ENCODE measurements around the gene KRTAP10-9.
A peak's percentile ranks its signal among the peaks of the same experiment; 100 is the strongest.
"Not testable (repeated sequence)": the region's sequence is repeated elsewhere in the genome, so short reads cannot be mapped to it uniquely, and the experiment has no call there.

KRTAP10-9 gene

DNA sequence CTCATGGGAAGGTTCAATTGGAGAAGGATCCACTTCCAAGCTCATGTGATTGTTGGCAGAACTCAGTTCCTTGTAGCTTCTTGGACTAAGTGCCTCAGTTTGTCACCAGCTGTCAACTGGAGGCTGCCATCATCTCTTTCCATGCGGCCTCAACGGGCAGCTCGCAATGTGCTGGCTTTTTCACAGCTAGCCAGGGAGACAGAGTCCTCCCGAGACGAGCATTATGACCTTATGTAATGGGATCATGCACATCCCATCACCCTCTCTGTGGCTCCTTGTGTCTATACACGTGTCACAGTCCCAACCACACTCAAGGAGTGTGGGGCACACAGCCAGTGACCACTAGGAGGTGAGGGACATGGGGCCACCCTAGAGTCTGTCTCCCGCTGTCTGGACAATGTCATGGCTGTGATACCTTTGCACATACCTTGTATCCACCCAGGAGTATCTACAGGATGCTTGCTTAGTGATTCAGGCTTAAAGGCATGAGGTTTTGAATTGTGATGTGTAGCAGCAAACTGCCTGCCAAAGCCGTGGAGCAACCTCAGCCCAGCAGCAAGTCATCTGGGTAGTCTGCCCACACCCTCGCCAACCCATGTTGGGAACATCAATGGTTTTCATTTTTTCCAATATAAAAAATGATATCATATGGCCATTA lies 30.7 kb upstream of the KRTAP10-9 start:
- DNase-seq: no peak

GRCh38 chr21:44598061-44598460 lies 28.8 kb upstream of the KRTAP10-9 start:
- DNase-seq: no peak

DNA sequence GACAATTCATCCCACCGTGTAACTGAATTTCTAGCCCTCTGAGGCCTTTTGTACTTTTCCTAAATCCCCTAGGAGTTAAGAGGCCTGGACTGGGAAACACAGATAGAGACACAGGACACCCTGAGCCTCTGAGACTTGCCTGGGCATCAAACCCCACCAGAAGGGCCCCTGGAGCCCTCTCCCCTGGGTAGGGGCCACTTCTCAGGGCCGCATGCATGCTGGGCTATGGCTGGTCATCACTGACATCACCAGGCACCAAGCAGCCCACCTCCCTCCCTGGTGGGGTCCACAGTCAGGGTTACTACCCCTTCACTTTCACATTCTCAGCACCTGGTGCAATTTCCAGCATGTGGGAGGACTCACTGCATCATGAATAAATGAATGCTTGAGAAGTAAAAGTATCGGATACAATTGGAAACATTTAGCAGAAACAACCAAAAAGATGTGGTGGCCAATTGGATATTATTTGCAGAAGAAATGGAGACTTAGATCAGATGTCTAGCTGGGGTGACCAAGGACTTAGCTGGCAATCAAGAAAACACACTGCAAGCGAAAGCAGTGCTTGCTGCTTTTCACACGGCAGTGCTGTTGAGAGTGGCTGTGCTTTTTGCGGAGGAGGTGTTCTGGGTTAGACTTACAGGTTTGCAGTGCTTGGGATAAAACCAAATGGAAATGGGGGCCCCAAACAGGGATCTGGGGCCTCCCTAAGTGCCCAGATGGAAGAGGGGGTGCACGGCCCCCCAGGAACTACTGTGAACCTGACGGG lies 27.4 kb upstream of the KRTAP10-9 start:
- no peak for DNase-seq

- DNase-seq: not testable (repeated sequence)
Observed at GRCh38 chr21:44600118-44600978, 26.5 kb upstream of the KRTAP10-9 start, which contains the start of gene KRTAP10-7. Gene KRTAP10-7, plus strand, starts transcription at chr21:44600597. Its CDS starts 25 bp downstream, at chr21:44600622.

DNA sequence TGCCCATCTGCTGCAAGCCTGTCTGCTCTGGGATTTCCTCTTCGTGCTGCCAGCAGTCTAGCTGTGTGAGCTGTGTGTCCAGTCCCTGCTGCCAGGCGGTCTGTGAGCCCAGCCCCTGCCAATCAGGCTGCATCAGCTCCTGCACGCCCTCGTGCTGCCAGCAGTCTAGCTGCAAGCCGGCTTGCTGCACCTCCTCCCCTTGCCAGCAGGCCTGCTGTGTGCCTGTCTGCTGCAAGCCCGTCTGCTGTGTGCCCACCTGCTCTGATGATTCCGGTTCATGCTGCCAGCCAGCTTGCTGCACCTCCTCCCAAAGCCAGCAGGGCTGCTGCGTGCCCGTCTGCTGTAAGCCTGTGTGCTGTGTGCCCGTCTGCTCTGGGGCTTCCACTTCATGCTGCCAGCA lies 25.8 kb upstream of the KRTAP10-9 start:
- not testable (repeated sequence) for DNase-seq

- DNase-seq: no peak
Observed at GRCh38 chr21:44601596-44602462, 25.1 kb upstream of the KRTAP10-9 start.

DNA sequence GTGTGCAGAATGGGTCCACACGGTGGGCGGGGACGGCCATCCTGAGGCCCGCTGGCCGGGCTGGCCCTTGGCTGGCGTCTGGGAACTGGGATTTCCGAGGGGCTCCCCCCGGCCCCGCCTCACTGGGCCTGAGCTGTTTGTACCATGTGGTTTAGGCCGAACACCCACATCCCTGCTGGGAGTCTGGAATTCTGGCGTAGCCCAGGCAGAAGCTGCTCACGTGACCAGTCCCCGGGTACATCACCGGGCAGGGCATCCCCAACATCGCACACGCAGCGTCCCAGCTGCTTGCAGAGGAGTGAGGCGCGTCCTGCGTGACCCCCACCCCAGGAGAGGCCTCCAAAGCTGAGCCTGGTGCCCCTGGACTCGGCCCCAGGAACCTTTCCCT lies 24.4 kb upstream of the KRTAP10-9 start:
- DNase-seq: no peak

GRCh38 chr21:44603109-44603875 lies 23.6 kb upstream of the KRTAP10-9 start:
- DNase-seq: no peak

- no peak for DNase-seq
Observed at GRCh38 chr21:44603911-44604310, 23.0 kb upstream of the KRTAP10-9 start.

- no peak for DNase-seq
Observed at GRCh38 chr21:44606495-44606894, 20.4 kb upstream of the KRTAP10-9 start.

DNA sequence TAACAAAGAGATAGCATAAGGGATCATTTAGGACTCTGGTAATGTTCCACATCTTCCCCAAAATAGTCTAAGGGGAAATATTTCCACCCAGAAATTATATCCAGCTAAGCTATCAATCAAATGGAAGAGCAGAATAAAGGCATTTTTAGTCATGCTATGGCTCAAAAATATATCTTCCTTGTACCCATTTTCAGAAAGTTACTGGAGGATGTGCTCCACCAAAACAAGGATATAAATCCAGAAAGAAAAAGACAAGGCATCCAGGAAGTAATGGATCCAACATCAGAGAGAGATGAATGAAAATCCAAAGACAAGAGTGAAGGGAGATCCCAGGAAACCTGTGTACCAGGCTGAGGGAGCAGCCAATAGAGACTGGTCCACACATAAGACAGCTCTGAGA lies 17.7 kb upstream of the KRTAP10-9 start:
- DNase-seq: no peak

GRCh38 chr21:44610157-44610843 lies 16.6 kb upstream of the KRTAP10-9 start:
- not testable (repeated sequence) for DNase-seq

DNA sequence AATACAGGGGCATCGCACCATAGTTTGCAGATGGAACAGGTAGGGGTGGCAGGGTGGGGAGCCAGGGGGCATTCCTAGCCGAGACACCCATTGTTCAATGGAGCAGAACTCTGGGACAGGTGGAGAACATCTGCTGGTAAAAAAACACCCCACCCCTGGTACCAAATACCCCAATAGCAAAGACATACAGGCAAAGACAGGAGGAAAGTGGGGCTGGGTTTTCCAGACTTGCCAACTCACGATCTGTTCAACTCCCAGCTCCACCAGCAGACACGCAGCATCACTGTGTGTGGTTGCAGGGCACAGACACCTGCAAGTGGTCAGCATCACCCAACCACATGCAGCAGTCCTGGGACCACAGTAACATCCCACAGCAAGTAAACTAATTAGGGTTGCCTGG lies 15.3 kb upstream of the KRTAP10-9 start:
- no peak for DNase-seq

DNA sequence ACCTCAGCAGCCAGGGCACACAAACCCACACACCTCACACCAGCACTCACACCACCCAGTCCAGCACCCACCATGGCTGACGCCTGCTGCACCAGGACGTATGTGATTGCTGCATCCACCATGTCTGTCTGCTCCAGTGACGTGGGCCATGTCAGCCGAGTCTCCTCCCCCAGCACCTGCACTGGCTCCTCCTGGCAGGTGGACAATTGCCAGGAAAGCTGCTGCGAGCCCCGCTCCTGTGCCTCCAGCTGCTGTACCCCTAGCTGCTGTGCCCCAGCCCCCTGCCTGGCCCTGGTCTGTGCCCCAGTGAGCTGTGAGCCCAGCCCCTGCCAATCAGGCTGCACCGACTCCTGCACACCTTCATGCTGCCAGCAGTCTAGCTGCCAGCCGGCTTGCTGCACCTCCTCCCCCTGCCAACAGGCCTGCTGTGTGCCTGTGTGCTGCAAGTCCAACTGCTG lies 14.8 kb upstream of the KRTAP10-9 start, which contains the start of gene KRTAP10-8:
TSS of gene KRTAP10-8 (plus strand) at position 51 of the 458 bp plus-strand sequence. CDS start at position 73, 22 bp downstream.
- no peak for DNase-seq

DNA sequence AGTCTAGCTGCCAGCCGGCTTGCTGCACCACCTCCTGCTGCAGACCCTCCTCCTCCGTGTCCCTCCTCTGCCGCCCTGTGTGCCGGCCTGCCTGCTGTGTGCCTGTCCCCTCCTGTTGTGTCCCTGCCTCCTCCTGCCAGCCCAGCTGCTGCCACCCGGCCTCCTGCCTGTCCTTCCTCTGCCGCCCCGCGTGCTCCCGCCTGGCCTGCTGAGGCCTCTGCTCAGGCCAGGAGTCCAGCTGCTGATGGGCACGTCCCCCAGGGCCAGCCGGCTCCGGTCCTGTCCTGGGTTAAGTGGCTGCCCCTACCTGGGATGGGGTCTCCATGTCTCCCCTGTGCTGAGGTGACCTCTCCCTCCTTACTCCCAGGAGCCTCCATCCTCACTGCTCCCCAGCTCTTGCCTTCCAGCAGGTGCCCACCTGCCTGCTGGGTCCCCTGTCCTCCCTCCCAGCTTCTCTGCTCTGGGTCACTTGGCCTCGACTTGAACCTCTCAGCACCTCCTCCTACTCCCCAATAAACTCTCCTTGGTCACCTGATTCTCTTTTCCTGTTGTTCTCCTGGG lies 14.1 kb upstream of the KRTAP10-9 start:
- peak; percentile 21 for DNase-seq

DNA sequence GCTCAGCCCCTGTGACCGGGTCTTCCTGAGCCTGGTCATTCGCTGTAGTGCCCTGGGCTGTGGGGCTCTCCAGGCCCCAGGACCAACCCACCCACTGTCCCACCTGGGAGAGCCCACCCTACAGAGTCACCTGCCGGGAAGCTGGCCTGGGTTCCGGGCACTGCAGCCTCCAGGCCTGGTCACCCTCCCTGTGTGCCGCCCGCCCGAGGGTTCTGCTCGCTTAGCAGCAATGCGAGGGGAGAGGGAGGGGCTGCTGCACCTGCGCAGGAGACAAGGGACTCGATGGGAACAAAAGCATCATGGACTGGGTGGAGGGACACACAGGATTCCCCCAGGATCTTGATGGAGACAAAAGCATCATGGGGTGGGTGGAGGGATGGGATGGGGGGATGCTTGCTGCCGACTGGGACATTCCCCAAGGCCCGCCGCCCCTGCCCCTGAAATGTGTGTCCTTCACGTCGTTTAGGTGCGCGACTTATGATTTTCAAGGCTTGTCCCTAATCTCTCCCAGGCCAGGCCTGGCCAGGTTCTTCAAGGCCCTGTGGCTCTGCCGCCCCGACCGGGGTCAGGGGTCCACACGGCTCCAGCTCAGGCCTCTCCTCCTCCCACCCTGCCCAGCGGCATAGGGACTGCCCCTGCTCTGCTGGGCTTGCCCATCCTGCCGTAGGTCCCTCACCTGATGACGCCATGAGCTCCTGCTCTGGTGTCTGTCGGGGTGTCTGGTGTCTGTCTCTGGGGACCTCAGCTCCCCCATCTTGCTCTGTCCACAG lies 13.3 kb upstream of the KRTAP10-9 start:
- peak; percentile 17 for DNase-seq

DNA sequence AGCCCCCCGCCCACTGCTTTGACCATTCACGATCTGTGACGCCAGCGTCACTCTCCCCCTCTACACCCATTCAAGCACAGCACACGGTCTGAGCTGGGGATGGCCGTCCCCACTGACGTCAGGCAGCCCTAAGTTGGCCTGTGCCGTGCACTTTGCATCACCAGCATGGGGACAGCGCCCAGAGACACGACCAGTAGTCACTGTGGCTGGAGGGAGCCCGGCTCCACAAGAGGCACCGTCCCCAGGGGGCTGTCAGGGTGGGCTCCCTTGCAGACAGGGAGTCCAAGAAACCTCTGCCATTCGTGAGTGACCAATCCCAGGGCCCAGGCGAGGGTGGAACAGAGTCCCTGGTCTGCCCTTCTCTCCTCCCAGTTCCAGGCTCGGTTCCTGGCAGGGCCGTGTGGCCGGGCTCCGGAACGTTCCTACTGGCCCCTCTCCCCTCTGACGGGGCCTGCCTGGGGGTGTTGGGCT lies 12.7 kb upstream of the KRTAP10-9 start:
- DNase-seq: peak; percentile 23

DNA sequence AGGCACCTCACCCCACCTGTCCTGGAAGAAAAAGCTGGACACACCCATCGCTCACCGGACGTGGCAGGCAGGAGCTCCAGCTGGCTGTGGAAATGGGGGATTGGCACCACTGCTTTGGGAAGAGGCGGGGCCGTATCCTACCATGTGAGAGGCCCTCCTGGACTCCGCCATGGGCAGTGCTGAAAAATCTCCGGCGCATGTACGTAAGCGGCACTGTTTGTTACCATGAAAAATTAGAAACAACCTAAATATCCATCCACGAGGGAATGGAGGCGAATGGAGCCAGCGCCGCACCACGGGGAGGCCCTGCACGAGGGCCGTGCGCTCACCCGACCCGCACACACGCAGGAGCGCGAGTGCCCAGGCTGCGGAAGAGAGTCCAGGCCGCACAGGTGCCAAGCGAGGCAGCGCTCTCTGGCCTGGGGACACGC lies 11.9 kb upstream of the KRTAP10-9 start:
- DNase-seq: no peak

- no peak for DNase-seq
Observed at GRCh38 chr21:44615466-44615865, 11.4 kb upstream of the KRTAP10-9 start.
